ENCODE data around the gene HIP1.

DNA sequence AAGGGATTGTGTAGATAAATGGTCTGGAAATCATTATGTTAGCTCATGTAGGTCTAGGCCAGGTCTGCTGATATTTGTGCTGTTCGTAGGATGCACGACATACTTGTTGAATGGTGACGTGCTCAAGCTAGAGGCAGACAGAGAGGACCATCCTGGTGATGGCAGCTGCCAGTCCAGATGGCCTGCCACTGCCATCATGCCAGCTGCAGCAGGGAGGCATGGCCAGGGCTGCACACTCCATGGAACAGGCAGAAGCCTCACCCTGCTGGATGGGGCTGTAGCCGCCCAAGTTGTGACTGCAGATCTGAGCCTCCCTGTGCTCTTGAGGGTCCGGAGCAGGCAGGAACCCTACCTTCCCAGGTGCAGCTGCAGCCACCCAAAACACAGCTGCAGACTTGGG, 166.3 kb downstream of the HIP1 start:
- TF ChIP-seq CTCF (IDR thresholded peaks at IDR 0.05) (no peak), POLR2A (IDR thresholded peaks at IDR 0.05) (no peak)

Measured in Peyer's patch (tissue), 4 donors.